HCT116 (cell line): ENCODE results near the gene CPED1. TPM values are rescaled to one million over a fixed set of nuclear protein-coding genes. Genes with fewer than 3 reads are reported as not detected.
A peak's percentile ranks its signal among the peaks of the same experiment; 100 is the strongest.

Experiments used
- ATAC-seq: fragments of 200-7000 bp; cut with Tn5 transposase; 2 replicates; pipeline ENCODE4 v1.9.1; 2020; ENCODE audit warnings: mild to moderate bottlenecking, moderate library complexity
- BruUV-seq: library from RNA; stranded (reverse); fragments of 400-500 nt; replicated peaks from 2 replicates; lab custom pipeline; 2021; lab: Mats Ljungman, UMichigan
- CTCF ChIA-PET: fragments of 300-600 bp; sonication (Branson Sonifier 250); formaldehyde crosslinking; loops from one replicate; lab custom pipeline; 2021; ENCODE audit warnings: antibody characterized with exemption; lab: Charles Lee
- POLR2A ChIA-PET: fragments of 300-600, 350-600 bp; sonication (Branson Sonifier 250); formaldehyde crosslinking; loops from one replicate; lab custom pipeline; 2021; ENCODE audit warnings: antibody characterized with exemption; lab: Charles Lee
- RAD21 ChIA-PET, 2 experiments: fragments of 300-600 bp; sonication (Branson Sonifier 250); formaldehyde crosslinking; loops; one replicate each; lab custom pipeline; 2023; ENCODE audit warnings: low total read pairs in 2 of 2; ENCODE audit not compliant: uncharacterized antibody in 2 of 2, unreplicated experiment in 2 of 2, low non-redundant PET in 1 of 2; lab: Charles Lee
- DNase-seq: peaks from one replicate; pipeline ENCODE4 v3.0.0-alpha.2; 2010; ENCODE audit warnings: low read depth, low spot score
- H2AFZ ChIP-seq: fragments of 200-600 bp; shearing (Covaris generic), sonication (generic); 2 replicates; pipeline ENCODE4 v1.6.1; 2017; ENCODE audit warnings: low read depth, mixed run types, mixed read lengths, antibody characterized with exemption, low read length; ENCODE audit not compliant: poor library complexity, severe bottlenecking
- H3K27ac ChIP-seq: 2 replicates; pipeline ENCODE4 v1.5.1; 2012; ENCODE audit warnings: low read depth, low read length
- H3K27me3 ChIP-seq: fragments of 200-600 bp; sonication (generic); 2 replicates; pipeline ENCODE4 v1.6.1; 2016; ENCODE audit warnings: mixed run types, low read length, mixed read lengths; ENCODE audit not compliant: insufficient read depth
- H3K36me3 ChIP-seq, 2 experiments: fragments of 200-500 bp in 1 of 2; fragments of 200-600 bp in 1 of 2; sonication (Bioruptor generic) in 1 of 2; sonication (generic) in 1 of 2; 2 replicates each; pipeline versions ENCODE4 v1.5.1 to v1.6.1; 2014 to 2016; ENCODE audit warnings: low read length in 2 of 2, inconsistent platforms in 1 of 2, mixed read lengths in 1 of 2, mixed run types in 1 of 2; ENCODE audit not compliant: insufficient read depth in 2 of 2, control insufficient read depth in 1 of 2
- H3K4me1 ChIP-seq, 2 experiments: fragments of 200-600 bp in 1 of 2; sonication (generic) in 1 of 2; 2 replicates each; pipeline versions ENCODE4 v1.5.1 to v1.6.1; 2012 to 2017; ENCODE audit warnings: low read length in 2 of 2, inconsistent platforms in 1 of 2, mild to moderate bottlenecking in 1 of 2, mixed read lengths in 1 of 2, mixed run types in 1 of 2, moderate library complexity in 1 of 2; ENCODE audit not compliant: insufficient read depth in 2 of 2, control insufficient read depth in 1 of 2
- H3K4me2 ChIP-seq: fragments of 200-600 bp; sonication (generic); 2 replicates; pipeline ENCODE4 v1.6.1; 2017; ENCODE audit warnings: mixed run types, low read length, mixed read lengths
- H3K4me3 ChIP-seq, 2 experiments: fragments of 200-600 bp in 1 of 2; sonication (generic) in 1 of 2; replicated peaks in 1 of 2; 2 replicates each; pipeline ENCODE4 v1.5.1; 2011 to 2016; ENCODE audit warnings: low read length in 2 of 2, control low read depth in 1 of 2, low read depth in 1 of 2, mild to moderate bottlenecking in 1 of 2, mixed read lengths in 1 of 2, mixed run types in 1 of 2
- H3K79me2 ChIP-seq: fragments of 200-600 bp; sonication (generic); 2 replicates; pipeline ENCODE4 v1.6.1; 2017; ENCODE audit warnings: mild to moderate bottlenecking, mixed run types, low read length, moderate library complexity, mixed read lengths; ENCODE audit not compliant: insufficient read depth
- H3K9ac ChIP-seq: fragments of 200-600 bp; sonication (generic); 2 replicates; pipeline ENCODE4 v1.6.1; 2016; ENCODE audit warnings: low read length, mixed read lengths
- H3K9me2 ChIP-seq: fragments of 200-600 bp; sonication (generic), shearing (Covaris generic); 2 replicates; pipeline ENCODE4 v1.6.1; 2017; ENCODE audit warnings: mixed run types, mild to moderate bottlenecking, moderate library complexity; ENCODE audit not compliant: insufficient read depth
- H3K9me3 ChIP-seq, 2 experiments: fragments of 200-500 bp in 1 of 2; fragments of 200-600 bp in 1 of 2; sonication (Bioruptor generic) in 1 of 2; sonication (generic) in 1 of 2; 2 replicates each; pipeline ENCODE4 v1.6.1; 2014 to 2017; ENCODE audit warnings: low read length in 2 of 2, mixed read lengths in 2 of 2, inconsistent platforms in 1 of 2, low read depth in 1 of 2, mild to moderate bottlenecking in 1 of 2, mixed run types in 1 of 2, moderate library complexity in 1 of 2; ENCODE audit not compliant: control insufficient read depth in 1 of 2, insufficient read depth in 1 of 2
- H4K20me1 ChIP-seq: fragments of 200-600 bp; sonication (generic), shearing (Covaris generic); 2 replicates; pipeline ENCODE4 v1.6.1; 2017; ENCODE audit warnings: mixed run types, mild to moderate bottlenecking, moderate library complexity; ENCODE audit not compliant: insufficient read depth
- CBX3 ChIP-seq: IDR thresholded peaks from 2 replicates; pipeline ENCODE4 v1.6.1; 2012; ENCODE audit warnings: low read depth
- CEBPB ChIP-seq: IDR thresholded peaks from 2 replicates; pipeline ENCODE4 v1.6.1; 2012; ENCODE audit warnings: low read depth
- EZH2 ChIP-seq: fragments of 200-600 bp; sonication (generic); IDR thresholded peaks from 2 replicates; pipeline ENCODE4 v1.6.1; 2017; ENCODE audit warnings: antibody characterized with exemption, mixed run types
- JUND ChIP-seq: IDR thresholded peaks from 2 replicates; pipeline ENCODE4 v1.6.1; 2012
- MAX ChIP-seq: IDR thresholded peaks from 2 replicates; pipeline ENCODE4 v1.6.1; 2012
- POLR2AphosphoS5 ChIP-seq: IDR thresholded peaks from 2 replicates; pipeline ENCODE4 v1.6.1; 2011; ENCODE audit warnings: mild to moderate bottlenecking, low read depth, low read length, moderate library complexity
- RAD21 ChIP-seq: IDR thresholded peaks from 2 replicates; pipeline ENCODE4 v1.6.1; 2012; ENCODE audit warnings: low read depth, mild to moderate bottlenecking
- SIN3A ChIP-seq: IDR thresholded peaks from 2 replicates; pipeline ENCODE4 v1.6.1; 2012; ENCODE audit warnings: low read depth
- SP1 ChIP-seq: IDR thresholded peaks from 2 replicates; pipeline ENCODE4 v1.6.1; 2012; ENCODE audit warnings: low read depth
- TCF7L2 ChIP-seq: IDR thresholded peaks from 2 replicates; pipeline ENCODE4 v1.7.0; 2011; ENCODE audit warnings: borderline replicate concordance, inconsistent platforms; ENCODE audit not compliant: insufficient read depth, insufficient read length; ENCODE audit errors: extremely low read depth
- YY1 ChIP-seq: IDR thresholded peaks from 2 replicates; pipeline ENCODE4 v1.6.1; 2011; ENCODE audit warnings: low read length, low read depth, moderate library complexity, mild to moderate bottlenecking; ENCODE audit not compliant: insufficient replicate concordance; ENCODE audit errors: extremely low read depth
- ZBTB33 ChIP-seq: IDR thresholded peaks from 2 replicates; pipeline ENCODE4 v1.6.1; 2011; ENCODE audit warnings: mild to moderate bottlenecking, low read length, moderate library complexity; ENCODE audit not compliant: insufficient replicate concordance; ENCODE audit errors: extremely low read depth
- ZFX ChIP-seq: fragments of 450-650 bp; IDR thresholded peaks from 2 replicates; pipeline ENCODE4 v1.6.1; 2017
- intact Hi-C: fragments of 100-400 bp; cut with micrococcal nuclease; formaldehyde crosslinking; loops from 2 replicates; pipeline ENCODE4 v1.10.0; 2022
- total RNA-seq: library from RNA; stranded (reverse); gene quantifications from one replicate; pipeline ENCODE4 v1.2.1, GENCODE V29; 2021; ENCODE audit not compliant: unreplicated experiment
- TF ChIP-seq, protein P1 (sequence below): IDR thresholded peaks from 2 replicates; pipeline ENCODE4 v1.6.1; 2012
- TF ChIP-seq, protein P2 (sequence below): IDR thresholded peaks from 2 replicates; pipeline ENCODE4 v1.6.1; 2012; ENCODE audit warnings: low read depth

Gene CPED1
- total RNA-seq, 1 experiment from 2014 or later, result 1.2 TPM

DNA sequence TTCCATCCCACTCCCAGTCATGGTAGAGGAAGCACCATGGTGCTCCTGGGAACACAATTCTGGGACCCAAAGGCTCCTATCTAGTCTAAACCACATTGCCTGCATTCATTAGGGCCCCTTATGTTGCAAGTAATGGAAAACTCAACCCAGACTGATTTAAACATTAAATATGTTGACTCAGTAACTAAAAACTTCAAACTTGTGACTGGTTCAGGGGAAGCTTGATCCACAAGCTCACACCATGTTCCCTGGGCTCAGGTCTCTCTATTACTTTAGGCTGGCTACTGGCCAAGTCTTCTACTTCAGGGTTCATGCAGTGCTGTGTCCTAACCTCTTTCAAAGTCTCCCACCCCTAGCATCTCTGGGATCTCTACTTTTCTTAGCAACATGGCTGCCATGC is 353.4 kb downstream of the CPED1 start:
- Histone ChIP-seq H3K27ac (peak overlapping the region; percentile 56), H3K9me2 (no peaks in the 10 kb centered on the region), H3K79me2 (peaks cover 32% of the 10 kb centered on the region), H2AFZ (no peak overlapping the region), H3K4me1 (peaks cover 21 to 75% of the 10 kb centered on the region in 2 experiments; a peak in 3 of 4 replicates), H3K9me3 (no peaks in the 10 kb centered on the region), H4K20me1 (no peaks in the 10 kb centered on the region), H3K4me2 (no peak overlapping the region), H3K27me3 (no peaks in the 10 kb centered on the region), H3K9ac (no peak overlapping the region), H3K4me3 (no peak overlapping the region), H3K36me3 (peaks cover 14 to 24% of the 10 kb centered on the region in 2 experiments)
- DNase-seq (no peak), ATAC-seq (peak; percentile 35)
- ChIA-PET POLR2A (interaction anchor here (0.7 kb wide), 1 partner anchor 54 kb away, joined by 3 read pairs; the partner anchor contains the start of gene FAM3C), CTCF (no interaction called here), RAD21 (no interaction called here)
- TF ChIP-seq POLR2AphosphoS5, result peak; percentile 5; the same call in 1 of the 2 replicates
- no peak for TF ChIP-seq CBX3
- TF ChIP-seq SIN3A, result peak; percentile 48; the same call in 1 of the 2 replicates
- peak; percentile 23; the same call in 1 of the 2 replicates for TF ChIP-seq JUND
- intact Hi-C loops, result no loop called here
- no TSS peak for BruUV-seq

- no peak overlapping the region for H3K4me2 ChIP-seq
- ATAC-seq (peak; percentile 15), DNase-seq (no peak)
- no peaks in the 10 kb centered on the region for H4K20me1 ChIP-seq
- peak overlapping the region; percentile 56 for H3K27ac ChIP-seq
- intact Hi-C loops, result no loop called here
- ChIA-PET POLR2A (interaction anchor here (0.7 kb wide), 1 partner anchor 53 kb away, joined by 3 read pairs; the partner anchor contains the start of gene FAM3C), RAD21 (no interaction called here), CTCF (no interaction called here)
- peaks cover 25% of the 10 kb centered on the region for H3K79me2 ChIP-seq
- H3K36me3 ChIP-seq, result peaks cover 11 to 25% of the 10 kb centered on the region in 2 experiments
- BruUV-seq, result no TSS peak
- H3K4me3 ChIP-seq, result no peak overlapping the region
- no peak overlapping the region for H3K9ac ChIP-seq
- no peaks in the 10 kb centered on the region for H3K9me3 ChIP-seq
- no peaks in the 10 kb centered on the region for H3K9me2 ChIP-seq
- peaks cover 19 to 80% of the 10 kb centered on the region in 2 experiments; a peak in 3 of 4 replicates for H3K4me1 ChIP-seq
- H3K27me3 ChIP-seq, result no peaks in the 10 kb centered on the region
- H2AFZ ChIP-seq, result no peak overlapping the region
- no peak for TF ChIP-seq ZFX
- TF ChIP-seq, protein P1, sequence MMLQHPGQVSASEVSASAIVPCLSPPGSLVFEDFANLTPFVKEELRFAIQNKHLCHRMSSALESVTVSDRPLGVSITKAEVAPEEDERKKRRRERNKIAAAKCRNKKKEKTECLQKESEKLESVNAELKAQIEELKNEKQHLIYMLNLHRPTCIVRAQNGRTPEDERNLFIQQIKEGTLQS, result no peak
- no peak for TF ChIP-seq YY1
- no peak for TF ChIP-seq EZH2
- no peak for TF ChIP-seq ZBTB33
- TF ChIP-seq CBX3, result peak; percentile 31; the same call in 1 of the 2 replicates
- no peak for TF ChIP-seq MAX
- TF ChIP-seq CEBPB, result 0 out of 2 replicates have a peak, but pooled peaks have one; percentile 18
- TF ChIP-seq TCF7L2, result no peak
- TF ChIP-seq RAD21, result 0 out of 2 replicates have a peak, but pooled peaks have one; percentile 1
- TF ChIP-seq SP1, result peak; percentile 37
- TF ChIP-seq, protein P2, sequence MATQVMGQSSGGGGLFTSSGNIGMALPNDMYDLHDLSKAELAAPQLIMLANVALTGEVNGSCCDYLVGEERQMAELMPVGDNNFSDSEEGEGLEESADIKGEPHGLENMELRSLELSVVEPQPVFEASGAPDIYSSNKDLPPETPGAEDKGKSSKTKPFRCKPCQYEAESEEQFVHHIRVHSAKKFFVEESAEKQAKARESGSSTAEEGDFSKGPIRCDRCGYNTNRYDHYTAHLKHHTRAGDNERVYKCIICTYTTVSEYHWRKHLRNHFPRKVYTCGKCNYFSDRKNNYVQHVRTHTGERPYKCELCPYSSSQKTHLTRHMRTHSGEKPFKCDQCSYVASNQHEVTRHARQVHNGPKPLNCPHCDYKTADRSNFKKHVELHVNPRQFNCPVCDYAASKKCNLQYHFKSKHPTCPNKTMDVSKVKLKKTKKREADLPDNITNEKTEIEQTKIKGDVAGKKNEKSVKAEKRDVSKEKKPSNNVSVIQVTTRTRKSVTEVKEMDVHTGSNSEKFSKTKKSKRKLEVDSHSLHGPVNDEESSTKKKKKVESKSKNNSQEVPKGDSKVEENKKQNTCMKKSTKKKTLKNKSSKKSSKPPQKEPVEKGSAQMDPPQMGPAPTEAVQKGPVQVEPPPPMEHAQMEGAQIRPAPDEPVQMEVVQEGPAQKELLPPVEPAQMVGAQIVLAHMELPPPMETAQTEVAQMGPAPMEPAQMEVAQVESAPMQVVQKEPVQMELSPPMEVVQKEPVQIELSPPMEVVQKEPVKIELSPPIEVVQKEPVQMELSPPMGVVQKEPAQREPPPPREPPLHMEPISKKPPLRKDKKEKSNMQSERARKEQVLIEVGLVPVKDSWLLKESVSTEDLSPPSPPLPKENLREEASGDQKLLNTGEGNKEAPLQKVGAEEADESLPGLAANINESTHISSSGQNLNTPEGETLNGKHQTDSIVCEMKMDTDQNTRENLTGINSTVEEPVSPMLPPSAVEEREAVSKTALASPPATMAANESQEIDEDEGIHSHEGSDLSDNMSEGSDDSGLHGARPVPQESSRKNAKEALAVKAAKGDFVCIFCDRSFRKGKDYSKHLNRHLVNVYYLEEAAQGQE, result no peak
These were observed 354.1 kb downstream of the CPED1 start for GRCh38 chr7:121342631-121343030.
